Measurements from ENCODE around the gene FDX2.

DNA sequence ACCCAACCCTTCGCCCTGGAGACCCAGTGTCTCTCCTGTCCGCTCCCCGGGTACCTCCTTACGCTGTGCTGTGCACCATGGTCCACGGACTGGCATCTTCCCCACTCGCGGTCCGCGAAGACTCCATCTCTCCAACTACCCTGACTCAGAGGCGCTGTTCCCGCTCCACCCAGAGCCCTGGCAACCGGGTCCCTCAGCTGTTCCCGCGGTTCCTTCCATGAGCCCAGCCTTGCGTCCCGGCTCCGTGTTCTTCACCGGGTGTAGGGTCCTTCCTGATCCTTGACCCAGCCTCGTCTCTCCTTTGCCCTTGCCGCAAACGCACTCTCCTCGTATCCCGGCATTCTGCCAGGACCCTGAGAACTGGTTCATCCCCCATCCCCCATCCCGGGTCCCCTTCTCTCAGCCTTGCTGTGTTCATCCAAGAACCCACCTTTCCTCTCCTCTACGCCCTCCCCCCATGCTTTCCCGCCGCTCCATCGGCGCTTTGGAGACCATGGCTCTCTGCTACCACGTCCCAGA, 25.4 kb downstream of the FDX2 start:
- no peak for TF ChIP-seq CTCF (conservative IDR thresholded peaks at IDR 0.05)
- no peak for TF ChIP-seq ZFX (IDR thresholded peaks at IDR 0.05)

Data from C4-2B (cell line).